ENCODE data around the gene MYO1E.

MYO1E gene

GRCh38 chr15:59268168-59268851 lies 104.4 kb downstream of the MYO1E start:
- TF ChIP-seq FOXK2 (IDR thresholded peaks at IDR 0.05) (no peak), L3MBTL2 (conservative IDR thresholded peaks at IDR 0.05) (no peak), BHLHE40 (IDR thresholded peaks at IDR 0.05; ENCODE audit: borderline replicate concordance) (no peak), HDGF (IDR thresholded peaks at IDR 0.05; ENCODE audit: borderline replicate concordance) (no peak), NFRKB (IDR thresholded peaks at IDR 0.05) (no peak), LEF1 (IDR thresholded peaks at IDR 0.05; ENCODE audit: borderline replicate concordance) (no peak), SUZ12 (IDR thresholded peaks at IDR 0.05) (no peak), SP1 (IDR thresholded peaks at IDR 0.05) (no peak), ELF4 (IDR thresholded peaks at IDR 0.05) (no peak), FOXM1 (IDR thresholded peaks at IDR 0.05; ENCODE audit: borderline replicate concordance) (no peak), ZNF384 (IDR thresholded peaks at IDR 0.05) (no peak), CTBP1 (IDR thresholded peaks at IDR 0.05; ENCODE audit: borderline replicate concordance) (no peak)
- CTCF ChIA-PET: no interaction called here
- POLR2A ChIA-PET: no interaction called here
- DNase-seq (ENCODE audit: extremely low spot score): no peak

- TF ChIP-seq FOXK2 (IDR thresholded peaks at IDR 0.05): no peak
- no peak for TF ChIP-seq CTBP1 (IDR thresholded peaks at IDR 0.05; ENCODE audit: borderline replicate concordance)
- no peak for TF ChIP-seq L3MBTL2 (conservative IDR thresholded peaks at IDR 0.05)
- TF ChIP-seq FOXM1 (IDR thresholded peaks at IDR 0.05; ENCODE audit: borderline replicate concordance): no peak
- TF ChIP-seq HDGF (IDR thresholded peaks at IDR 0.05; ENCODE audit: borderline replicate concordance): no peak
- TF ChIP-seq SP1 (IDR thresholded peaks at IDR 0.05): no peak
- TF ChIP-seq ZNF384 (IDR thresholded peaks at IDR 0.05): no peak
- no peak for TF ChIP-seq ELF4 (IDR thresholded peaks at IDR 0.05)
- no peak for TF ChIP-seq PKNOX1 (IDR thresholded peaks at IDR 0.05)
- TF ChIP-seq LEF1 (IDR thresholded peaks at IDR 0.05; ENCODE audit: borderline replicate concordance): no peak
- TF ChIP-seq BHLHE40 (IDR thresholded peaks at IDR 0.05; ENCODE audit: borderline replicate concordance): no peak
- no peak for TF ChIP-seq TARDBP (IDR thresholded peaks at IDR 0.05)
- ChIA-PET POLR2A (no interaction called here), CTCF (no interaction called here)
- no peak for DNase-seq (ENCODE audit: extremely low spot score)
Measured at GRCh38 chr15:59266028-59266427, 106.6 kb downstream of the MYO1E start.

GRCh38 chr15:59262316-59262715 lies 110.4 kb downstream of the MYO1E start:
- ChIA-PET POLR2A (no interaction called here), CTCF (no interaction called here)

GRCh38 chr15:59260090-59260489 lies 112.6 kb downstream of the MYO1E start:
- DNase-seq (ENCODE audit: extremely low spot score): no peak
- no peak for TF ChIP-seq TARDBP (IDR thresholded peaks at IDR 0.05)
- TF ChIP-seq SUZ12 (IDR thresholded peaks at IDR 0.05): no peak
- TF ChIP-seq CTBP1 (IDR thresholded peaks at IDR 0.05; ENCODE audit: borderline replicate concordance): no peak
- no peak for TF ChIP-seq NFRKB (IDR thresholded peaks at IDR 0.05)
- TF ChIP-seq SP1 (IDR thresholded peaks at IDR 0.05): no peak
- TF ChIP-seq HDGF (IDR thresholded peaks at IDR 0.05; ENCODE audit: borderline replicate concordance): no peak
- no peak for TF ChIP-seq FOXK2 (IDR thresholded peaks at IDR 0.05)
- TF ChIP-seq LEF1 (IDR thresholded peaks at IDR 0.05; ENCODE audit: borderline replicate concordance): no peak
- TF ChIP-seq L3MBTL2 (conservative IDR thresholded peaks at IDR 0.05): no peak
- no peak for TF ChIP-seq ZNF384 (IDR thresholded peaks at IDR 0.05)
- TF ChIP-seq FOXM1 (IDR thresholded peaks at IDR 0.05; ENCODE audit: borderline replicate concordance): no peak
- TF ChIP-seq BHLHE40 (IDR thresholded peaks at IDR 0.05; ENCODE audit: borderline replicate concordance): no peak
- TF ChIP-seq PKNOX1 (IDR thresholded peaks at IDR 0.05): no peak
- no peak for TF ChIP-seq ARNT (IDR thresholded peaks at IDR 0.05)
- no peak for TF ChIP-seq ELF4 (IDR thresholded peaks at IDR 0.05)
- no peak for TF ChIP-seq FOXA1 (IDR thresholded peaks at IDR 0.05)
- POLR2A ChIA-PET: no interaction called here
- CTCF ChIA-PET: no interaction called here

More at GRCh38 chr15:59262316-59262715, 110.4 kb downstream of the MYO1E start:
- TF ChIP-seq ZNF384 (IDR thresholded peaks at IDR 0.05) (no peak), BHLHE40 (IDR thresholded peaks at IDR 0.05; ENCODE audit: borderline replicate concordance) (no peak), ELF4 (IDR thresholded peaks at IDR 0.05) (no peak), PKNOX1 (IDR thresholded peaks at IDR 0.05) (no peak), L3MBTL2 (conservative IDR thresholded peaks at IDR 0.05) (no peak), TARDBP (IDR thresholded peaks at IDR 0.05) (no peak), HDGF (IDR thresholded peaks at IDR 0.05; ENCODE audit: borderline replicate concordance) (no peak), LEF1 (IDR thresholded peaks at IDR 0.05; ENCODE audit: borderline replicate concordance) (no peak), NFRKB (IDR thresholded peaks at IDR 0.05) (no peak), FOXA1 (IDR thresholded peaks at IDR 0.05) (no peak), FOXM1 (IDR thresholded peaks at IDR 0.05; ENCODE audit: borderline replicate concordance) (no peak), FOXK2 (IDR thresholded peaks at IDR 0.05) (no peak), SUZ12 (IDR thresholded peaks at IDR 0.05) (no peak), ARNT (IDR thresholded peaks at IDR 0.05) (no peak), CTBP1 (IDR thresholded peaks at IDR 0.05; ENCODE audit: borderline replicate concordance) (no peak), SP1 (IDR thresholded peaks at IDR 0.05) (no peak)
- no peak for DNase-seq (ENCODE audit: extremely low spot score)

- CTCF ChIA-PET: no interaction called here
- TF ChIP-seq PKNOX1 (IDR thresholded peaks at IDR 0.05): no peak
- DNase-seq (ENCODE audit: extremely low spot score): no peak
- POLR2A ChIA-PET: no interaction called here
Measured at GRCh38 chr15:59259137-59259943, 113.3 kb downstream of the MYO1E start.

Data from HEK293T (cell line).